HepG2 (cell line): ENCODE measurements around the gene OBSL1. TPM values are rescaled to one million over a fixed set of nuclear protein-coding genes. Genes with fewer than 3 reads are reported as not detected.

Source experiments
- ELK4 ChIP-seq: sonication (generic); formaldehyde crosslinking; IDR thresholded peaks from 2 replicates; pipeline ENCODE4 v1.9.0; 2021; ENCODE audit warnings: missing genetic modification reagents, borderline replicate concordance
- FOXA1 ChIP-seq, 2 experiments: fragments of 450-650 bp in 1 of 2; sonication (generic) in 1 of 2; formaldehyde crosslinking in 1 of 2; IDR thresholded peaks; 2 replicates each; pipeline versions ENCODE4 v1.4.0 to v1.6.1; 2016 to 2020; ENCODE audit warnings: missing genetic modification reagents in 1 of 2
- HMG20A ChIP-seq: IDR thresholded peaks from 2 replicates; pipeline ENCODE4 v1.6.1; 2016; ENCODE audit warnings: borderline replicate concordance
- MXD1 ChIP-seq: sonication (generic); formaldehyde crosslinking; IDR thresholded peaks from 2 replicates; pipeline ENCODE4 v1.4.0; 2020; ENCODE audit warnings: mild to moderate bottlenecking, missing genetic modification reagents
- MXI1 ChIP-seq: IDR thresholded peaks from 3 replicates; pipeline ENCODE4 v1.6.1; 2012; ENCODE audit warnings: low read depth, low read length, inconsistent platforms, borderline replicate concordance
- NFRKB ChIP-seq: fragments of 450-650 bp; IDR thresholded peaks from 2 replicates; pipeline ENCODE4 v1.6.1; 2017
- RBAK ChIP-seq: sonication (generic); formaldehyde crosslinking; IDR thresholded peaks from 2 replicates; pipeline ENCODE4 v1.5.1; 2020; ENCODE audit warnings: mild to moderate bottlenecking, missing genetic modification reagents
- RELA ChIP-seq: sonication (generic); formaldehyde crosslinking; IDR thresholded peaks from 2 replicates; pipeline ENCODE4 v1.4.0; 2020; ENCODE audit warnings: missing genetic modification reagents
- SP140L ChIP-seq: sonication (generic); formaldehyde crosslinking; IDR thresholded peaks from 2 replicates; pipeline ENCODE4 v1.4.0; 2020; ENCODE audit warnings: missing genetic modification reagents, borderline replicate concordance
- TCF12 ChIP-seq, 2 experiments: fragments of 450-650 bp in 1 of 2; sonication (generic) in 1 of 2; formaldehyde crosslinking in 1 of 2; IDR thresholded peaks; 2 replicates each; pipeline versions ENCODE4 v1.6.1 to v1.8.0; 2017 to 2022; ENCODE audit warnings: antibody characterized with exemption in 1 of 2, mild to moderate bottlenecking in 1 of 2, missing genetic modification reagents in 1 of 2, moderate library complexity in 1 of 2
- YEATS2 ChIP-seq: sonication (generic); formaldehyde crosslinking; IDR thresholded peaks from 2 replicates; pipeline ENCODE4 v1.4.0; 2020; ENCODE audit warnings: missing genetic modification reagents, borderline replicate concordance
- ZNF3 ChIP-seq: IDR thresholded peaks from 2 replicates; pipeline ENCODE4 v1.7.0; 2017; ENCODE audit warnings: inconsistent platforms
- ZNF549 ChIP-seq: sonication (generic); formaldehyde crosslinking; IDR thresholded peaks from 2 replicates; pipeline ENCODE4 v1.5.0; 2020; ENCODE audit warnings: missing genetic modification reagents
- ZNF609 ChIP-seq: sonication (generic); formaldehyde crosslinking; IDR thresholded peaks from 2 replicates; pipeline ENCODE4 v1.4.0; 2020; ENCODE audit warnings: mild to moderate bottlenecking, missing genetic modification reagents, borderline replicate concordance
- ZNF646 ChIP-seq: sonication (generic); formaldehyde crosslinking; IDR thresholded peaks from 2 replicates; pipeline ENCODE4 v1.9.0; 2021; ENCODE audit warnings: mild to moderate bottlenecking, missing genetic modification reagents
- polyA plus RNA-seq, 8 experiments: library from polyadenylated mRNA; depleted of rRNA in 3 of 8; stranded (reverse) in 7 of 8; unstranded in 1 of 8; fragments of >200 nt; fragmentation: Illumina TruSeq in 4 of 8; extraction: Trizol in 4 of 8; gene quantifications; 2 replicates each; pipeline versions ENCODE4 v1.2.1 to v1.2.3, GENCODE V29; 2011 to 2016; ENCODE audit warnings: low read depth in 4 of 8, missing spikeins in 1 of 8, mixed read lengths in 1 of 8; ENCODE audit not compliant: insufficient read depth in 1 of 8
- total RNA-seq, 5 experiments: library from RNA; depleted of rRNA; stranded (reverse); fragments of >200 nt; fragmentation: Illumina TruSeq; extraction: Trizol; gene quantifications; 2 replicates each; pipeline ENCODE4 v1.2.3, GENCODE V29; 2016; ENCODE audit warnings: low read depth in 1 of 5

Gene OBSL1
- total and polyA plus RNA-seq, 2 of the 13 experiments (the other 11 are each of a cell fraction or from before 2014, with no cell fraction given), result 86.7 to 218 TPM

GRCh38 chr2:219597552-219598307, 26.4 kb upstream of the OBSL1 start, which contains the start of gene STK11IP (continued):
- TF ChIP-seq ZNF549 (CRISPR knock-in tag) (no peak), RBAK (CRISPR knock-in tag) (0 out of 2 replicates have a peak, but pooled peaks have one; percentile 8), ZNF609 (peak; percentile 42; the same call in 1 of the 2 replicates), YEATS2 (peak; percentile 89), SP140L (peak; percentile 67; the same call in 1 of the 2 replicates), MXD1 (peak; percentile 47; the same call in 1 of the 2 replicates), MXI1 (peak; percentile 98; the same call in 2 of the 3 replicates), NFRKB (no peak), TCF12 (IDR thresholded peaks at IDR 0.05) (no peak), TCF12 (CRISPR knock-in tag; IDR thresholded peaks at IDR 0.05) (peak; percentile 90; the same call in 1 of the 2 replicates), FOXA1 (IDR thresholded peaks at IDR 0.05) (no peak), FOXA1 (CRISPR knock-in tag; IDR thresholded peaks at IDR 0.05) (no peak), ZNF3 (CRISPR knock-in tag) (0 out of 2 replicates have a peak, but pooled peaks have one; percentile 15), HMG20A (CRISPR knock-in tag) (no peak), ELK4 (CRISPR knock-in tag) (no peak; the same call in 1 of the 2 replicates), ZNF646 (CRISPR knock-in tag) (no peak), RELA (no peak)
